ENCODE measurements around the gene NINL.

The NINL gene

DNA sequence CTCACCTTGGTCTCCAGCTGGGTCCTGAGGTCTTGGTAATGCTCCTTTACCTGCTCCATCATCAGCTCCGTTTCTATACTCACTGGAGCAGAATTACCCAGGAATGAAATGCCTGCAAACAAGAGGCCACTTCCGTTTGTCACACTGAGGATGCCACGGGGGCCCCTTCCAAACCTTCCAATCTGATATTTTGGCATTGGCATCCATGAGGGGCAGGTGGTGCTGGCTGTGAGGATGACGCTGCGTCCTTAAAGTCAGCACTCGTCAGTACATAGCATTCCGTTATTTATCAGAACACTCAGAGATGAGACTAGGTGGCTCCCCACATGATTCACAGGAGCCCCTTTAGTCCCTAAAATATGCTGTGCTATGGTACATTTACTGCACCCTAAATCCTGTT is 105.2 kb downstream of the NINL start:
- H3K27me3 ChIP-seq (ENCODE audit: control insufficient read depth in 3 of 3, insufficient read depth in 3 of 3, low read depth in 1 of 3, low read length in 3 of 3) = no peaks in the 10 kb centered on the region
- no CpG with 5 or more reads among the region's 7 CpGs for WGBS, 2 donors (ENCODE audit: extremely low coverage in 2 of 2, insufficient read length in 2 of 2, insufficient replicate concordance in 1 of 2)
- H2BK5ac ChIP-seq (ENCODE audit: low read length) = no peak overlapping the region
- H3K18ac ChIP-seq (ENCODE audit: low read length) = no peak overlapping the region
- H2BK120ac ChIP-seq (ENCODE audit: low read depth, low read length) = no peak overlapping the region
- peaks cover 0 to 2% of the 10 kb centered on the region in 2 donors for H3K9me3 ChIP-seq (replicated peaks in 1 of 2; ENCODE audit: control insufficient read depth in 2 of 2, insufficient read depth in 1 of 2, low read depth in 1 of 2, low read length in 2 of 2)
- H3K79me1 ChIP-seq (ENCODE audit: low read depth, low read length) = no peaks in the 10 kb centered on the region
- H3K4me1 ChIP-seq (ENCODE audit: control insufficient read depth in 2 of 2, insufficient read depth in 1 of 2, low read depth in 1 of 2, low read length in 2 of 2) = no peaks in the 10 kb centered on the region
- H3K4me3 ChIP-seq (ENCODE audit: low read length in 2 of 2) = no peak overlapping the region
- H2BK12ac ChIP-seq (ENCODE audit: low read length) = no peak overlapping the region
- H4K91ac ChIP-seq (ENCODE audit: low read depth, low read length, poor library complexity) = no peak overlapping the region
- no peak overlapping the region for H3K14ac ChIP-seq (ENCODE audit: low read length)
- H3K9ac ChIP-seq (ENCODE audit: low read depth, low read length, poor library complexity) = no peak overlapping the region
- H3K27ac ChIP-seq (replicated peaks; ENCODE audit: low read length) = no peak overlapping the region
- no peak overlapping the region for H2AK5ac ChIP-seq (ENCODE audit: low read depth, low read length)
- peaks cover 22 to 91% of the 10 kb centered on the region in 2 donors for H3K36me3 ChIP-seq (replicated peaks in 1 of 2; ENCODE audit: control insufficient read depth in 2 of 2, insufficient read depth in 2 of 2, low read length in 2 of 2)
- no peak overlapping the region for H4K8ac ChIP-seq (ENCODE audit: low read depth, low read length)
- no peak overlapping the region for H3K4me2 ChIP-seq (ENCODE audit: insufficient read depth, low read length, poor library complexity, severe bottlenecking)
- no peak overlapping the region for H2AFZ ChIP-seq (ENCODE audit: low read length)
- DNase-seq (ENCODE audit: low spot score) = no peak
- H2BK15ac ChIP-seq (ENCODE audit: low read length) = no peak overlapping the region
- no peak overlapping the region for H3K4ac ChIP-seq (ENCODE audit: low read length)
- no peak overlapping the region for H3K23ac ChIP-seq (ENCODE audit: low read depth, low read length, poor library complexity)

DNA sequence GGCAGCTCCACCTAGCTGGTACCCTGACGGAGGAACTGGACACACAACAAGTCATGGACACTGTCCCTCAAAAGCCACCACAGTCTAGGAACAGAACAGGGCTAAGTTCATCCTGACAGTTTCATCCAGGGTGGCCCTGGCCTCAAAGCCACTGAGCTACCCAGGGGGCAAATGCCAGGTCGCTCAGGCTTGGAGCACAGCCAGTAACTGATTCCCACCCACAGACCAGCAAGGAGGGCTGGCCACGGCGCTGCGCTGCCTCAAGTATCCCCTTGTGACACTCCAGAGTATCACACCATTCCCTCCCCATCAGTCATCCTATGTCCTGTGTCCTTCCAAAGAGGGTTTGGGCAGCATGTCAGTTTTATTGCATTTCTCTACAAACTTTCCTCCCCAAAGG is 105.7 kb downstream of the NINL start:
- Histone ChIP-seq H3K9me3 (replicated peaks in 1 of 2; ENCODE audit: control insufficient read depth in 2 of 2, insufficient read depth in 1 of 2, low read depth in 1 of 2, low read length in 2 of 2) (peaks cover 0 to 2% of the 10 kb centered on the region in 2 donors), H2BK5ac (ENCODE audit: low read length) (no peak overlapping the region), H3K9ac (ENCODE audit: low read depth, low read length, poor library complexity) (no peak overlapping the region), H3K14ac (ENCODE audit: low read length) (no peak overlapping the region), H4K8ac (ENCODE audit: low read depth, low read length) (no peak overlapping the region), H3K27ac (replicated peaks; ENCODE audit: low read length) (no peak overlapping the region), H2AK5ac (ENCODE audit: low read depth, low read length) (no peak overlapping the region), H3K4ac (ENCODE audit: low read length) (no peak overlapping the region), H2AFZ (ENCODE audit: low read length) (no peak overlapping the region), H2BK15ac (ENCODE audit: low read length) (no peak overlapping the region), H3K79me1 (ENCODE audit: low read depth, low read length) (no peaks in the 10 kb centered on the region), H3K4me2 (ENCODE audit: insufficient read depth, low read length, poor library complexity, severe bottlenecking) (no peak overlapping the region), H2BK120ac (ENCODE audit: low read depth, low read length) (no peak overlapping the region), H3K4me3 (ENCODE audit: low read length in 2 of 2) (no peak overlapping the region), H3K4me1 (ENCODE audit: control insufficient read depth in 2 of 2, insufficient read depth in 1 of 2, low read depth in 1 of 2, low read length in 2 of 2) (no peaks in the 10 kb centered on the region), H3K23ac (ENCODE audit: low read depth, low read length, poor library complexity) (no peak overlapping the region), H3K27me3 (ENCODE audit: control insufficient read depth in 3 of 3, insufficient read depth in 3 of 3, low read depth in 1 of 3, low read length in 3 of 3) (no peaks in the 10 kb centered on the region), H3K18ac (ENCODE audit: low read length) (no peak overlapping the region), H2BK12ac (ENCODE audit: low read length) (no peak overlapping the region), H3K36me3 (replicated peaks in 1 of 2; ENCODE audit: control insufficient read depth in 2 of 2, insufficient read depth in 2 of 2, low read length in 2 of 2) (peaks cover 22 to 89% of the 10 kb centered on the region in 2 donors), H4K91ac (ENCODE audit: low read depth, low read length, poor library complexity) (no peak overlapping the region)
- WGBS, 2 donors (ENCODE audit: extremely low coverage in 2 of 2, insufficient read length in 2 of 2, insufficient replicate concordance in 1 of 2) = no CpG with 5 or more reads among the region's 5 CpGs
- no peak for DNase-seq (ENCODE audit: low spot score)

DNA sequence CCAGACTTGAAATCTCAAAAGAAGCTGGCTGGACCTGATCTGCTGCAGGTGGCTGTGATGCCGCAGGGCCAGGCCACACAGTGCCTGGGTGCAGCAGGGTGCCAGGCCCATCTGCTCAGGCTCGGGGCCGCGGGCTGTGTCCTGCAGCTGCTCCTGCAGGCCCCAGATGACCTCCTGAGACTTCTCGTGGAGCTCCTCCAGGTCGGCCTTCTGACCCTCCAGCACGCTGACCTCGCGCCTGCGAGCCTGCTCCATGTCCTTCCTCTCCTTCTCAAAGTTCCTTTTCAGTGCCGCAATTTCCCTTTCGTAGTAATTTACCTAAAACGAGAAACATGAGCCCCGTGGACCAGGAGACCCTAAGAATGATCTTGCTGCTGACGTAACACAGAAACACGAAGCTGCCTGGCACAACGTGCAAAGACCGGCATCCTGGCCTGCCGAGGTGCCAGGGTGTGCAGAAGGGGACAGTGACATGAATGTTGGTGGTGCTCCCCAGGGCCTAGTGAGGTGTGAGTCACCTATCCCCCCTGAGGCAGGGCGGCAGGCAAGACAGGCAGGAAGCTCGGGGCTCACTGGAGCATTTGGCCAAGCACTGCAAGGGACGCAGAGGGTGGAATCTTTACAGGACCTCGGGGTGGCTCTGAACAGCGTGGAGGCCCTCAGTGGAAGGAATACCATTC is 106.3 kb downstream of the NINL start:
- H3K18ac ChIP-seq (ENCODE audit: low read length) = no peak overlapping the region
- no peak overlapping the region for H4K8ac ChIP-seq (ENCODE audit: low read depth, low read length)
- H3K23ac ChIP-seq (ENCODE audit: low read depth, low read length, poor library complexity) = no peak overlapping the region
- no peak overlapping the region for H2BK120ac ChIP-seq (ENCODE audit: low read depth, low read length)
- H4K91ac ChIP-seq (ENCODE audit: low read depth, low read length, poor library complexity) = no peak overlapping the region
- peaks cover 0 to 2% of the 10 kb centered on the region in 2 donors for H3K9me3 ChIP-seq (replicated peaks in 1 of 2; ENCODE audit: control insufficient read depth in 2 of 2, insufficient read depth in 1 of 2, low read depth in 1 of 2, low read length in 2 of 2)
- WGBS, 2 donors (ENCODE audit: extremely low coverage in 2 of 2, insufficient read length in 2 of 2, insufficient replicate concordance in 1 of 2) = no CpG with 5 or more reads among the region's 24 CpGs
- no peaks in the 10 kb centered on the region for H3K79me1 ChIP-seq (ENCODE audit: low read depth, low read length)
- no peak overlapping the region for H3K27ac ChIP-seq (replicated peaks; ENCODE audit: low read length)
- H2BK5ac ChIP-seq (ENCODE audit: low read length) = no peak overlapping the region
- DNase-seq (ENCODE audit: low spot score) = no peak
- H3K4me2 ChIP-seq (ENCODE audit: insufficient read depth, low read length, poor library complexity, severe bottlenecking) = no peak overlapping the region
- H3K4me1 ChIP-seq (ENCODE audit: control insufficient read depth in 2 of 2, insufficient read depth in 1 of 2, low read depth in 1 of 2, low read length in 2 of 2) = no peaks in the 10 kb centered on the region
- no peak overlapping the region for H2BK12ac ChIP-seq (ENCODE audit: low read length)
- H2BK15ac ChIP-seq (ENCODE audit: low read length) = no peak overlapping the region
- H2AK5ac ChIP-seq (ENCODE audit: low read depth, low read length) = no peak overlapping the region
- H3K36me3 ChIP-seq (replicated peaks in 1 of 2; ENCODE audit: control insufficient read depth in 2 of 2, insufficient read depth in 2 of 2, low read length in 2 of 2) = peaks cover 24 to 89% of the 10 kb centered on the region in 2 donors
- H3K14ac ChIP-seq (ENCODE audit: low read length) = no peak overlapping the region
- H2AFZ ChIP-seq (ENCODE audit: low read length) = no peak overlapping the region
- no peak overlapping the region for H3K9ac ChIP-seq (ENCODE audit: low read depth, low read length, poor library complexity)
- no peak overlapping the region for H3K4ac ChIP-seq (ENCODE audit: low read length)
- no peaks in the 10 kb centered on the region for H3K27me3 ChIP-seq (ENCODE audit: control insufficient read depth in 3 of 3, insufficient read depth in 3 of 3, low read depth in 1 of 3, low read length in 3 of 3)
- H3K4me3 ChIP-seq (ENCODE audit: low read length in 2 of 2) = peak overlapping the region in 1 of 2 donors; percentile 46

DNA sequence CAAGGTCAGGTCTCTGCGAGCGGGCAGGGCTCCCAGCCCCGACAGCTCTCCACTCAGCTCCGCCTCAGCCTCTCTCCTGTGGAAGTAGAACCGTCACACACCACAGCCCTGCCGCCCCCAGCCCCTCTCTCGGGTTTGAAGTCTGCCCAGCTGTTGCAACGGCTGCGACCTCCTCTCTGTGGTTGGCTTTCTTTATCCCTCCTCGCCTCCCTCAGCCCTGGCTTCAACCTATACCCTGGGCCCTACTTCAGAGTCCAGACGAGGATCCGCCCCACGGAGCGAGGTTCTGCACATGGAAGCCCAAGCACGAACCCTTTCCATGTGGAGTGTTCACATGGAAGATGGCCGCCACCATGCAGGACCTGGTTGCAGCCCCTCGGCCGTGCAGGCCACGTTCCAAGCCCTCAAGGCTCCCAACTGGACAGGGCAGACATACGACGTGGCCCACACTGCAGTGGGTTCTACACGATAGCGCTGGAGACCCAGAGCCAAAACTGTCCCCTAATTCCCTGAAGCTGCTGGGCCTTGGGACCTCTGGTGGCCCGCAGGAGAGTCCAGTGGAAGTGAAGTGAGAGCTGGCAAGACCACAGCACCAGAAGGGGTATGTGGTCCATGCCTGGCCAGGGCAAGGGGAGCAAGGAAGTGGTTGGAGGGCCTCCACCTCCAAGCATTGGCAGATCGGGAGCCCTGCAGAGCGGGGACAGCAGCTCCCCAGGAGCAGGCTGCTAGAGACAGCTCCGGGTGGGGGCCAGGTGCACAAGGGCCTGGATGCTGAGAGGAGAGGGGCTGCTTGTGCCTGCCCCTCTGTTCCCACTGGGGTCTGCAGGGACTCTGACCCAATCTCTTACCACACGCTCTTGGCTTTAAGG is 108.1 kb downstream of the NINL start:
- H2BK120ac ChIP-seq (ENCODE audit: low read depth, low read length) = no peak overlapping the region
- peaks cover 25 to 93% of the 10 kb centered on the region in 2 donors for H3K36me3 ChIP-seq (replicated peaks in 1 of 2; ENCODE audit: control insufficient read depth in 2 of 2, insufficient read depth in 2 of 2, low read length in 2 of 2)
- no peak overlapping the region for H4K8ac ChIP-seq (ENCODE audit: low read depth, low read length)
- no CpG with 5 or more reads among the region's 28 CpGs for WGBS, 2 donors (ENCODE audit: extremely low coverage in 2 of 2, insufficient read length in 2 of 2, insufficient replicate concordance in 1 of 2)
- peak overlapping the region; percentile 84 for H3K14ac ChIP-seq (ENCODE audit: low read length)
- no peaks in the 10 kb centered on the region for H3K4me1 ChIP-seq (ENCODE audit: control insufficient read depth in 2 of 2, insufficient read depth in 1 of 2, low read depth in 1 of 2, low read length in 2 of 2)
- H3K27ac ChIP-seq (replicated peaks; ENCODE audit: low read length) = no peak overlapping the region
- no peak for DNase-seq (ENCODE audit: low spot score)
- peak overlapping the region; percentile 32 for H2BK5ac ChIP-seq (ENCODE audit: low read length)
- H3K4me2 ChIP-seq (ENCODE audit: insufficient read depth, low read length, poor library complexity, severe bottlenecking) = no peak overlapping the region
- peak overlapping the region; percentile 82 for H3K23ac ChIP-seq (ENCODE audit: low read depth, low read length, poor library complexity)
- no peaks in the 10 kb centered on the region for H3K79me1 ChIP-seq (ENCODE audit: low read depth, low read length)
- no peak overlapping the region for H4K91ac ChIP-seq (ENCODE audit: low read depth, low read length, poor library complexity)
- H3K18ac ChIP-seq (ENCODE audit: low read length) = peak overlapping the region; percentile 34
- H3K4me3 ChIP-seq (ENCODE audit: low read length in 2 of 2) = no peak overlapping the region
- no peak overlapping the region for H3K4ac ChIP-seq (ENCODE audit: low read length)
- H2BK15ac ChIP-seq (ENCODE audit: low read length) = no peak overlapping the region
- H2BK12ac ChIP-seq (ENCODE audit: low read length) = no peak overlapping the region
- H2AFZ ChIP-seq (ENCODE audit: low read length) = no peak overlapping the region
- H3K9ac ChIP-seq (ENCODE audit: low read depth, low read length, poor library complexity) = no peak overlapping the region
- no peaks in the 10 kb centered on the region for H3K27me3 ChIP-seq (ENCODE audit: control insufficient read depth in 3 of 3, insufficient read depth in 3 of 3, low read depth in 1 of 3, low read length in 3 of 3)
- no peak overlapping the region for H2AK5ac ChIP-seq (ENCODE audit: low read depth, low read length)
- peaks cover 0 to 2% of the 10 kb centered on the region in 2 donors for H3K9me3 ChIP-seq (replicated peaks in 1 of 2; ENCODE audit: control insufficient read depth in 2 of 2, insufficient read depth in 1 of 2, low read depth in 1 of 2, low read length in 2 of 2)

Measured in neuronal stem cell (in vitro differentiated cells).